GM20000 (cell line): ENCODE results near the gene CDCP1.

Experiments used
- DNase-seq: peaks from one replicate; pipeline ENCODE4 v3.0.0; 2012; ENCODE audit warnings: low spot score
- CTCF ChIP-seq: IDR thresholded peaks from 2 replicates; pipeline ENCODE4 v1.5.1; 2012; ENCODE audit warnings: mild to moderate bottlenecking, control low read depth; ENCODE audit errors: extremely low read depth, missing control alignments

The CDCP1 gene

GRCh38 chr3:45084820-45085816, 61.1 kb downstream of the CDCP1 start:
- DNase-seq = no peak
- no peak for TF ChIP-seq CTCF

- DNase-seq = no peak
- no peak for TF ChIP-seq CTCF
Measured at GRCh38 chr3:45084361-45084760, 61.8 kb downstream of the CDCP1 start.

GRCh38 chr3:45083023-45083422, 63.2 kb downstream of the CDCP1 start:
- TF ChIP-seq CTCF = no peak
- DNase-seq = no peak

GRCh38 chr3:45082142-45082538, 64.0 kb downstream of the CDCP1 start:
- no peak for TF ChIP-seq CTCF
- no peak for DNase-seq

- no peak for DNase-seq
- TF ChIP-seq CTCF = no peak
Measured at GRCh38 chr3:45081506-45082141, 64.6 kb downstream of the CDCP1 start.

- no peak for DNase-seq
- no peak for TF ChIP-seq CTCF
Measured at GRCh38 chr3:45080824-45081223, 65.4 kb downstream of the CDCP1 start.

- TF ChIP-seq CTCF = no peak
- no peak for DNase-seq
Measured at GRCh38 chr3:45079715-45080114, 66.5 kb downstream of the CDCP1 start.
